Smooth muscle cell of the umbilical artery (primary cell): Measurements from ENCODE around the gene R3HDM1. TPM values are rescaled to one million over a fixed set of nuclear protein-coding genes. Genes with fewer than 3 reads are reported as not detected.

Experiments used
- total RNA-seq: library from RNA; depleted of rRNA; stranded (reverse); fragments of >200 nt; gene quantifications from 2 replicates; pipeline ENCODE4 v1.2.3, GENCODE V29; 2014

The R3HDM1 gene
- total RNA-seq, result 7.1 and 18.0 TPM in 2 replicates

GRCh38 chr2:135531231-135532197, at the start of gene R3HDM1:
Gene R3HDM1 (plus strand): TSS chr2:135531484. CDS start chr2:135604846, 73,362 bp downstream.

GRCh38 chr2:135530313-135531230, 712 bp upstream of the R3HDM1 start, which contains the start of gene ZRANB3:
Gene ZRANB3 (minus strand): TSS chr2:135531218.

GRCh38 chr2:135741395-135742324, 210.4 kb downstream of the R3HDM1 start, which contains the start of gene UBXN4:
Gene UBXN4 (plus strand): TSS chr2:135741855. CDS start chr2:135741930, 75 bp downstream.

Other genes with a start within 250 kb of the R3HDM1 start
- 7.1 and 12.2 TPM in 2 replicates for gene ZRANB3, start 266 bp upstream of the R3HDM1 start, total RNA-seq
- gene UBXN4, start 210.4 kb downstream of the R3HDM1 start, total RNA-seq, result 65.3 and 82.4 TPM in 2 replicates